Measurements from ENCODE around the gene CAND1.

Gene CAND1

GRCh38 chr12:67348683-67349082 is 79.5 kb downstream of the CAND1 start:
- DNase-seq: no peak

- DNase-seq: no peak
Observed at GRCh38 chr12:67352682-67353081, 83.5 kb downstream of the CAND1 start.

- peak; percentile 13 for DNase-seq
Observed at GRCh38 chr12:67354322-67354721, 85.2 kb downstream of the CAND1 start.

- DNase-seq: no peak
Observed at GRCh38 chr12:67354966-67355365, 85.8 kb downstream of the CAND1 start.

- DNase-seq: no peak
Observed at GRCh38 chr12:67355428-67356379, 86.5 kb downstream of the CAND1 start.

- DNase-seq: no peak
Observed at GRCh38 chr12:67356380-67356774, 87.2 kb downstream of the CAND1 start.

GRCh38 chr12:67357376-67358125 is 88.4 kb downstream of the CAND1 start:
- DNase-seq: no peak

- no peak for DNase-seq
Observed at GRCh38 chr12:67358781-67359338, 89.7 kb downstream of the CAND1 start.

- DNase-seq: no peak
Observed at GRCh38 chr12:67362526-67362925, 93.4 kb downstream of the CAND1 start.

- DNase-seq: no peak
Observed at GRCh38 chr12:67364228-67364627, 95.1 kb downstream of the CAND1 start.

- no peak for DNase-seq
Observed at GRCh38 chr12:67365131-67365530, 96.0 kb downstream of the CAND1 start.

- DNase-seq: no peak
Observed at GRCh38 chr12:67367843-67368242, 98.7 kb downstream of the CAND1 start.

Measured in activated CD4-positive, alpha-beta T cell treated with anti-CD3 and anti-CD28 coated beads for 48 hours (primary cell).